ENCODE measurements around the gene PHLPP1. TPM values are rescaled to one million over a fixed set of nuclear protein-coding genes. Genes with fewer than 3 reads are reported as not detected.

PHLPP1 gene
- 1 to 10 TPM; 4.5 to 7.9 (median 5.5) TPM for total RNA-seq (2021; fragmentation: NEBNext Ultra II Directional; extraction: Animal tissue kit (Norgen Biotek cat#: 25700))
- long read RNA-seq, partial matches to known transcripts: 0 of 2 reads
- long read RNA-seq, other reads (novel, unspliced or antisense): 2 of 2 reads

GRCh38 chr18:62715436-62715758 lies at the start of gene PHLPP1:
TSS of gene PHLPP1 (plus strand) at chr18:62715541. CDS start at chr18:62715684, 143 bp downstream.
- no peak for TF ChIP-seq CTCF (IDR thresholded peaks at IDR 0.05)
- H3K4me3 Mint-ChIP-seq: peak within 1 kb of the TSS; percentile 88
- no peak for DNase-seq
- no peaks in the 10 kb centered on the region; the same call in none of the 2 replicates for H3K27me3 Mint-ChIP-seq (ENCODE audit: insufficient read depth)
- H3K4me1 Mint-ChIP-seq (ENCODE audit: low read depth): peaks cover 48% of the 10 kb centered on the region
- H3K36me3 Mint-ChIP-seq (ENCODE audit: low read depth): no peaks in the 10 kb centered on the region
- peak within 1 kb of the TSS; percentile 92 for H3K27ac Mint-ChIP-seq
- no peaks in the 10 kb centered on the region for H3K9me3 Mint-ChIP-seq

GRCh38 chr18:62669225-62669624 lies 46.1 kb upstream of the PHLPP1 start:
- Mint-ChIP-seq H3K27me3 (ENCODE audit: insufficient read depth) (peaks cover 16% of the 10 kb centered on the region), H3K4me3 (no peak overlapping the region), H3K27ac (no peak overlapping the region), H3K36me3 (ENCODE audit: low read depth) (no peaks in the 10 kb centered on the region), H3K9me3 (peaks cover 9% of the 10 kb centered on the region; the same call in 1 of the 2 replicates), H3K4me1 (ENCODE audit: low read depth) (peaks cover 2% of the 10 kb centered on the region)
- DNase-seq: no peak
- TF ChIP-seq CTCF (IDR thresholded peaks at IDR 0.05): no peak

- H3K27ac Mint-ChIP-seq: no peak overlapping the region
- DNase-seq: no peak
- no peak overlapping the region for H3K4me3 Mint-ChIP-seq
- peaks cover 9% of the 10 kb centered on the region; the same call in 1 of the 2 replicates for H3K9me3 Mint-ChIP-seq
- peaks cover 17% of the 10 kb centered on the region for H3K27me3 Mint-ChIP-seq (ENCODE audit: insufficient read depth)
- no peak for TF ChIP-seq CTCF (IDR thresholded peaks at IDR 0.05)
- no peaks in the 10 kb centered on the region for H3K36me3 Mint-ChIP-seq (ENCODE audit: low read depth)
- no peaks in the 10 kb centered on the region for H3K4me1 Mint-ChIP-seq (ENCODE audit: low read depth)
Measured at GRCh38 chr18:62670573-62670972, 44.8 kb upstream of the PHLPP1 start.

- H3K27me3 Mint-ChIP-seq (ENCODE audit: insufficient read depth): peaks cover 13% of the 10 kb centered on the region
- DNase-seq: no peak
- no peak overlapping the region for H3K27ac Mint-ChIP-seq
- H3K4me1 Mint-ChIP-seq (ENCODE audit: low read depth): no peaks in the 10 kb centered on the region
- no peaks in the 10 kb centered on the region for H3K36me3 Mint-ChIP-seq (ENCODE audit: low read depth)
- TF ChIP-seq CTCF (IDR thresholded peaks at IDR 0.05): no peak
- no peak overlapping the region for H3K4me3 Mint-ChIP-seq
- peaks cover 9% of the 10 kb centered on the region; the same call in 1 of the 2 replicates for H3K9me3 Mint-ChIP-seq
Measured at GRCh38 chr18:62672600-62672999, 42.7 kb upstream of the PHLPP1 start.

GRCh38 chr18:62678847-62679485 lies 36.4 kb upstream of the PHLPP1 start:
- Mint-ChIP-seq H3K27ac (no peak overlapping the region), H3K4me3 (no peak overlapping the region), H3K4me1 (ENCODE audit: low read depth) (no peaks in the 10 kb centered on the region), H3K9me3 (no peaks in the 10 kb centered on the region), H3K36me3 (ENCODE audit: low read depth) (no peaks in the 10 kb centered on the region), H3K27me3 (ENCODE audit: insufficient read depth) (peaks cover 10% of the 10 kb centered on the region)
- DNase-seq: no peak
- no peak for TF ChIP-seq CTCF (IDR thresholded peaks at IDR 0.05)
